GM18517 (cell line): ENCODE data around the gene AKAP1.

Source experiments
- ATAC-seq: cut with Tn5 transposase; IDR thresholded peaks from one replicate; pipeline ENCODE4 v1.9.1; 2021; ENCODE audit warnings: mild to moderate bottlenecking, moderate library complexity; ENCODE audit not compliant: unreplicated experiment

Gene AKAP1

GRCh38 chr17:57158795-57159194 lies 73.7 kb downstream of the AKAP1 start:
- no peak for ATAC-seq

- ATAC-seq = no peak
Observed at GRCh38 chr17:57160624-57161023, 75.6 kb downstream of the AKAP1 start.

- no peak for ATAC-seq
Observed at GRCh38 chr17:57164814-57165213, 79.8 kb downstream of the AKAP1 start.

GRCh38 chr17:57165754-57166153 lies 80.7 kb downstream of the AKAP1 start:
- no peak for ATAC-seq

GRCh38 chr17:57166803-57167202 lies 81.8 kb downstream of the AKAP1 start:
- ATAC-seq = no peak

GRCh38 chr17:57168695-57169094 lies 83.6 kb downstream of the AKAP1 start:
- ATAC-seq = no peak

- no peak for ATAC-seq
Observed at GRCh38 chr17:57170866-57171265, 85.8 kb downstream of the AKAP1 start.
